Ovary (tissue), 9 donors: ENCODE data around the gene TNFRSF6B. TPM values are rescaled to one million over a fixed set of nuclear protein-coding genes. Genes with fewer than 3 reads are reported as not detected.
A peak's percentile ranks its signal among the peaks of the same experiment; 100 is the strongest.

Experiments used
- DNase-seq, 5 donors: peaks; one replicate each; pipeline ENCODE4 v3.0.0-alpha.2; 2019 to 2020
- H3K27ac ChIP-seq, 2 donors: fragments of 200-600 bp; one replicate each; pipeline versions ENCODE4 v1.5.1 to v1.8.0; 2019 to 2022
- H3K27me3 ChIP-seq: fragments of 200-600 bp; one replicate; pipeline ENCODE4 v1.8.0; 2022
- H3K36me3 ChIP-seq: fragments of 200-600 bp; sonication (generic); one replicate; pipeline ENCODE4 v1.5.1; 2019
- H3K4me1 ChIP-seq: one replicate; pipeline ENCODE4 v1.8.1; 2013; ENCODE audit warnings: mild to moderate bottlenecking, moderate library complexity; ENCODE audit not compliant: insufficient read depth
- H3K4me3 ChIP-seq: fragments of 200-600 bp; sonication (generic); one replicate; pipeline ENCODE4 v1.5.1; 2017
- H3K9me3 ChIP-seq, 2 donors: fragments of 200-600 bp in 1 of 2; sonication (generic) in 1 of 2; one replicate each; pipeline versions ENCODE4 v1.5.1 to v1.8.1; 2013 to 2019; ENCODE audit warnings: mild to moderate bottlenecking in 1 of 2, moderate library complexity in 1 of 2
- EP300 ChIP-seq: sonication (generic); formaldehyde crosslinking; IDR thresholded peaks from one replicate; pipeline ENCODE4 v1.6.1; 2017; ENCODE audit warnings: antibody characterized with exemption
- POLR2A ChIP-seq: fragments of 450-650 bp; IDR thresholded peaks from one replicate; pipeline ENCODE4 v1.6.1; 2017; ENCODE audit warnings: antibody characterized with exemption, mild to moderate bottlenecking, moderate library complexity
- WGBS, 3 donors: extraction: QIAGEN DNeasy Blood & Tissue Kit in 1 of 3; methylation state at CpG; one replicate each; pipeline versions ENCODE4 v1.1.5 to v1.1.7; 2013 to 2017; 5-methylcytosine and 5-hydroxymethylcytosine counted together
- intact Hi-C, 4 donors: fragments of 100-400 bp; cut with DNase I; formaldehyde crosslinking; loops; one replicate each; pipeline versions ENCODE4 v1.11.0 to v1.15.1; 2022 to 2023
- polyA plus RNA-seq, 2 donors: library from polyadenylated mRNA; stranded (reverse); fragments of 200-250 nt in 1 of 2; fragments of 350-450 nt in 1 of 2; fragmentation: Illumina TruSeq in 1 of 2; extraction: RNeasy Lipid Tissue Mini Kit (QIAGEN cat#74804) in 1 of 2; gene quantifications; one replicate each; pipeline ENCODE4 v1.2.3, GENCODE V29; 2013 to 2014
- total RNA-seq, 7 donors: library from RNA; depleted of rRNA in 2 of 7; stranded (reverse); fragments of >200 nt in 2 of 7; fragmentation: NEBNext Ultra II Directional in 3 of 7; extraction: Animal tissue kit (Norgen Biotek cat#: 25700) in 3 of 7; gene quantifications; one replicate each; pipeline versions ENCODE4 v1.1.0 to v1.2.4, GENCODE V29; 2016 to 2023
- TF ChIP-seq, protein P1 (sequence below), 3 donors: fragments of 450-650 bp in 2 of 3; fragments of 200-600 bp in 1 of 3; IDR thresholded peaks; one replicate each; pipeline versions ENCODE4 v1.5.1 to v1.8.0; 2016 to 2022; ENCODE audit warnings: antibody characterized with exemption in 3 of 3, mild to moderate bottlenecking in 1 of 3
- donor health status: DM: no; HTN: no; CAD: no; lungs with moderate emphysema.
- donor health status: DM: no; HTN: no; CAD: no.
- donor health status: Bipolar disorder and iron deficiency.
- donor health status: DM: yes; HTN: yes; CAD: no.
- donor health status: DM: no; HTN: no; CAD: no.
- donor health status: DM: yes; HTN: yes; CAD: no.

The TNFRSF6B gene
- total and polyA plus RNA-seq, 9 donors: 2.0 to 7.0 (median 4.2) TPM; not detected in 1

- intact Hi-C loops: no loop called here
- Histone ChIP-seq H3K9me3 (no peaks in the 10 kb centered on the region), H3K4me3 (no peak overlapping the region), H3K27me3 (no peaks in the 10 kb centered on the region), H3K36me3 (no peaks in the 10 kb centered on the region), H3K27ac (no peak overlapping the region), H3K4me1 (peaks cover 6% of the 10 kb centered on the region)
- WGBS, 3 donors: 78 to 92% (median 85%) methylated on average over 8 to 15 of the region's 15 CpGs
- peak in 3 of 5 donors; percentile 21 to 39 (median 30) for DNase-seq
- TF ChIP-seq, protein P1, sequence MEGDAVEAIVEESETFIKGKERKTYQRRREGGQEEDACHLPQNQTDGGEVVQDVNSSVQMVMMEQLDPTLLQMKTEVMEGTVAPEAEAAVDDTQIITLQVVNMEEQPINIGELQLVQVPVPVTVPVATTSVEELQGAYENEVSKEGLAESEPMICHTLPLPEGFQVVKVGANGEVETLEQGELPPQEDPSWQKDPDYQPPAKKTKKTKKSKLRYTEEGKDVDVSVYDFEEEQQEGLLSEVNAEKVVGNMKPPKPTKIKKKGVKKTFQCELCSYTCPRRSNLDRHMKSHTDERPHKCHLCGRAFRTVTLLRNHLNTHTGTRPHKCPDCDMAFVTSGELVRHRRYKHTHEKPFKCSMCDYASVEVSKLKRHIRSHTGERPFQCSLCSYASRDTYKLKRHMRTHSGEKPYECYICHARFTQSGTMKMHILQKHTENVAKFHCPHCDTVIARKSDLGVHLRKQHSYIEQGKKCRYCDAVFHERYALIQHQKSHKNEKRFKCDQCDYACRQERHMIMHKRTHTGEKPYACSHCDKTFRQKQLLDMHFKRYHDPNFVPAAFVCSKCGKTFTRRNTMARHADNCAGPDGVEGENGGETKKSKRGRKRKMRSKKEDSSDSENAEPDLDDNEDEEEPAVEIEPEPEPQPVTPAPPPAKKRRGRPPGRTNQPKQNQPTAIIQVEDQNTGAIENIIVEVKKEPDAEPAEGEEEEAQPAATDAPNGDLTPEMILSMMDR (IDR thresholded peaks at IDR 0.05): no peak
Measured at GRCh38 chr20:63703471-63703975, 7.1 kb downstream of the TNFRSF6B start.

DNA sequence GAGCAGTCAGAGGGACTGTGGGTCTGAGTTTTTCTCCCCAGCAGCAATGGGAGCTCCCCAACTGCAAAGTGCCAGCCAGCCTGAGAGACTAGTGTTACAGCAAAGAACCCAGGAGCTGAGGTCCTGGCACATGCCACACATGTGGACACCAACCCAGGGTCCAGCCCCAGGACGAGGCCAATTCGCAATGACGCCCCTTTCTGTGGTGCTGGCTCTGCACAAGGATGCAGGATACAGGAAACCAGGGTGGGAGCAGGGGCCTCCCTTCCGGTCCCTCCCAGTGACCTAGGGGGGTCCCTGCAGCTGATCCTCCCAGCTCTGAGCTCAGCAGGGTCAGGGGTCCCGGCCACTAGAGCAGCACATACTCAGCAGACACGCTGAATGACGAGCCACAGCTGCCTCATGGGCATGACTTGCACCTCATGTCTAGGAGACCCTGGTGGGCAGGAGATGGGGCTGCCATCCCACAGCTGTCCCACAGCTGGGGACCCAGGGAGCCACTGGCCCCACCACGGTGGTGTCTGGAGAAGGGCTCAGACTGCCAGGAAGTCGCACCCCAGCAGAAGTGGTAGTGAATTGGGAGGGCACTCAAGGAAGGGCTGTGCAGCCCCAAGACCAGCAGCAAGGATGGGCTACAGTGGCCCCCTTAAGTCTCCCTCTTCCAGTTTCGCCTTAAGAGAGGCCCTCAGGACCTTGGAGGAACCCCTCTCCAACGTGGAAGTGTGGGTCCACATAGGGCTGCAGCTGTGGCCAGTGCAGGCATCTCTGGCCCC lies 7.7 kb downstream of the TNFRSF6B start:
- Histone ChIP-seq H3K4me1 (peaks cover 8% of the 10 kb centered on the region), H3K4me3 (no peak overlapping the region), H3K27me3 (no peaks in the 10 kb centered on the region), H3K27ac (no peak overlapping the region), H3K9me3 (no peaks in the 10 kb centered on the region), H3K36me3 (no peaks in the 10 kb centered on the region)
- DNase-seq: peak in 1 of 5 donors; percentile 36
- TF ChIP-seq EP300 (no peak), POLR2A (no peak)
- TF ChIP-seq, protein P1 (IDR thresholded peaks at IDR 0.05): no peak
- 75 to 80% (median 80%) methylated on average over 4 to 11 of the region's 11 CpGs for WGBS, 3 donors
- intact Hi-C loops: no loop called here

- H3K36me3 ChIP-seq: no peaks in the 10 kb centered on the region
- H3K4me1 ChIP-seq: peaks cover 8% of the 10 kb centered on the region
- H3K27me3 ChIP-seq: no peaks in the 10 kb centered on the region
- no peak overlapping the region for H3K27ac ChIP-seq
- intact Hi-C loops: no loop called here
- H3K4me3 ChIP-seq: no peak overlapping the region
- WGBS, 3 donors: 80 to 90% (median 85%) methylated on average over 6 of the region's 6 CpGs
- TF ChIP-seq POLR2A: no peak
- TF ChIP-seq, protein P1 (IDR thresholded peaks at IDR 0.05): no peak
- no peak for TF ChIP-seq EP300
- DNase-seq: peak in 1 of 5 donors; percentile 30
- H3K9me3 ChIP-seq: no peaks in the 10 kb centered on the region
Measured at GRCh38 chr20:63704749-63705117, 8.3 kb downstream of the TNFRSF6B start.

GRCh38 chr20:63705232-63706026 lies 9.0 kb downstream of the TNFRSF6B start:
- Histone ChIP-seq H3K36me3 (no peaks in the 10 kb centered on the region), H3K9me3 (no peaks in the 10 kb centered on the region), H3K4me1 (peaks cover 8% of the 10 kb centered on the region), H3K4me3 (no peak overlapping the region), H3K27me3 (no peaks in the 10 kb centered on the region), H3K27ac (no peak overlapping the region)
- DNase-seq: peak in 1 of 5 donors; percentile 31
- intact Hi-C loops: no loop called here
- TF ChIP-seq, protein P1 (IDR thresholded peaks at IDR 0.05): no peak
- TF ChIP-seq EP300: no peak
- no peak for TF ChIP-seq POLR2A
- WGBS, 3 donors: 86 to 91% (median 88%) methylated on average over 8 of the region's 8 CpGs
